ENCODE data around the gene ABCA4. TPM values are rescaled to one million over a fixed set of nuclear protein-coding genes. Genes with fewer than 3 reads are reported as not detected.
"Not testable (repeated sequence)": the region's sequence is repeated elsewhere in the genome, so short reads cannot be mapped to it uniquely, and the experiment has no call there.

Gene ABCA4
- not detected for polyA plus RNA-seq (2012; ENCODE audit: insufficient read depth, insufficient read length)

- no peak within 1 kb of the TSS for H3K4me3 ChIP-seq (ENCODE audit: low read length)
- no peak for DNase-seq (ENCODE audit: low read depth, low spot score)
Observed at GRCh38 chr1:94120991-94121390, at the start of gene ABCA4. Gene ABCA4 (minus strand): TSS chr1:94121148. CDS start chr1:94121045, 103 bp downstream.

GRCh38 chr1:94169126-94169525, 48.2 kb upstream of the ABCA4 start:
- DNase-seq (ENCODE audit: low read depth, low spot score) = no peak
- H3K4me3 ChIP-seq (ENCODE audit: low read length) = no peak overlapping the region

GRCh38 chr1:94165843-94166242, 44.9 kb upstream of the ABCA4 start:
- H3K4me3 ChIP-seq (ENCODE audit: low read length) = no peak overlapping the region
- DNase-seq (ENCODE audit: low read depth, low spot score) = no peak

- DNase-seq (ENCODE audit: low read depth, low spot score); H3K4me3 ChIP-seq (ENCODE audit: low read length): not testable (repeated sequence)
Observed at GRCh38 chr1:94164885-94165284, 43.9 kb upstream of the ABCA4 start.

GRCh38 chr1:94164121-94164520, 43.2 kb upstream of the ABCA4 start:
- not testable (repeated sequence) for H3K4me3 ChIP-seq (ENCODE audit: low read length); DNase-seq (ENCODE audit: low read depth, low spot score)

GRCh38 chr1:94163249-94163648, 42.3 kb upstream of the ABCA4 start:
- not testable (repeated sequence) for DNase-seq (ENCODE audit: low read depth, low spot score); H3K4me3 ChIP-seq (ENCODE audit: low read length)

- DNase-seq (ENCODE audit: low read depth, low spot score) = no peak
- no peak overlapping the region for H3K4me3 ChIP-seq (ENCODE audit: low read length)
Observed at GRCh38 chr1:94160811-94161210, 39.9 kb upstream of the ABCA4 start.

GRCh38 chr1:94156096-94156625, 35.2 kb upstream of the ABCA4 start:
- DNase-seq (ENCODE audit: low read depth, low spot score) = no peak
- no peak overlapping the region for H3K4me3 ChIP-seq (ENCODE audit: low read length)

- no peak for DNase-seq (ENCODE audit: low read depth, low spot score)
- H3K4me3 ChIP-seq (ENCODE audit: low read length) = no peak overlapping the region
Observed at GRCh38 chr1:94154989-94155388, 34.0 kb upstream of the ABCA4 start.

GRCh38 chr1:94153133-94153532, 32.2 kb upstream of the ABCA4 start:
- no peak for DNase-seq (ENCODE audit: low read depth, low spot score)

GRCh38 chr1:94149166-94149565, 28.2 kb upstream of the ABCA4 start:
- DNase-seq (ENCODE audit: low read depth, low spot score); H3K4me3 ChIP-seq (ENCODE audit: low read length): not testable (repeated sequence)

More at GRCh38 chr1:94153133-94153532, 32.2 kb upstream of the ABCA4 start:
- H3K4me3 ChIP-seq (ENCODE audit: low read length) = no peak overlapping the region

GRCh38 chr1:94146273-94146672, 25.3 kb upstream of the ABCA4 start:
- DNase-seq (ENCODE audit: low read depth, low spot score) = no peak
- no peak overlapping the region for H3K4me3 ChIP-seq (ENCODE audit: low read length)

- no peak for DNase-seq (ENCODE audit: low read depth, low spot score)
- H3K4me3 ChIP-seq (ENCODE audit: low read length) = no peak overlapping the region
Observed at GRCh38 chr1:94144836-94145235, 23.9 kb upstream of the ABCA4 start.

- no peak overlapping the region for H3K4me3 ChIP-seq (ENCODE audit: low read length)
- DNase-seq (ENCODE audit: low read depth, low spot score) = no peak
Observed at GRCh38 chr1:94143809-94144176, 22.8 kb upstream of the ABCA4 start.

- H3K4me3 ChIP-seq (ENCODE audit: low read length) = no peak overlapping the region
- no peak for DNase-seq (ENCODE audit: low read depth, low spot score)
Observed at GRCh38 chr1:94143173-94143808, 22.3 kb upstream of the ABCA4 start.

GRCh38 chr1:94142583-94142982, 21.6 kb upstream of the ABCA4 start:
- H3K4me3 ChIP-seq (ENCODE audit: low read length) = no peak overlapping the region
- DNase-seq (ENCODE audit: low read depth, low spot score) = no peak

GRCh38 chr1:94142022-94142421, 21.1 kb upstream of the ABCA4 start:
- DNase-seq (ENCODE audit: low read depth, low spot score) = no peak
- H3K4me3 ChIP-seq (ENCODE audit: low read length) = no peak overlapping the region

- DNase-seq (ENCODE audit: low read depth, low spot score) = no peak
- H3K4me3 ChIP-seq (ENCODE audit: low read length) = no peak overlapping the region
Observed at GRCh38 chr1:94132111-94132510, 11.2 kb upstream of the ABCA4 start.

- DNase-seq (ENCODE audit: low read depth, low spot score) = no peak
Observed at GRCh38 chr1:94130851-94131595, 10.1 kb upstream of the ABCA4 start.

GRCh38 chr1:94126651-94127050, 5.7 kb upstream of the ABCA4 start:
- no peak for DNase-seq (ENCODE audit: low read depth, low spot score)

More at GRCh38 chr1:94130851-94131595, 10.1 kb upstream of the ABCA4 start:
- H3K4me3 ChIP-seq (ENCODE audit: low read length) = no peak overlapping the region

More at GRCh38 chr1:94126651-94127050, 5.7 kb upstream of the ABCA4 start:
- H3K4me3 ChIP-seq (ENCODE audit: low read length) = no peak overlapping the region
